ENCODE results near the gene PRRX2. TPM values are rescaled to one million over a fixed set of nuclear protein-coding genes. Genes with fewer than 3 reads are reported as not detected.
A peak's percentile ranks its signal among the peaks of the same experiment; 100 is the strongest.

Gene PRRX2
- polyA plus RNA-seq, 1 donor (not counting 4 experiments of a cell fraction or from before 2014, with no cell fraction given) = not detected

DNA sequence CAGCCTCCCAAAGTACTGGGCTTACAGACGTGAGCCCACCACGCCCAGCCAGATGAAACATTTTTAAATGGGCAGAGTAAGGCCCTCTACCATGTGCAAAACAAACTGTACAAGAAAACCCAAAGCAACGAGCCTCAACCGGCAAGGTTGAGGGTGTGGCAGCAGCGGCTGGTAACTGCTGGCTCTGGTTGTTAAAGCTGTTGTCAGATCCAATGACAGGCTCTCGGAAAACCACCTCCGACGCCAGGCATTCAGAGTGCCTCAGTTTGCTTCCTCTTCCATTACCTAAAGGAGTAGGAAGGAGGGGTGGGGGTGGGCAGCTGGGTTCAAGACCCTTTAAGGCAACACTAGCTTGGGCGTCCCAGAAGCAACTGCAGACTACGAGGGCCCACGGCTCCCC, 21.1 kb upstream of the PRRX2 start:
- DNase-seq (ENCODE audit: low read depth, low spot score) (no peak), FAIRE-seq (peak; percentile 77)
- peak overlapping the region; percentile 45 for H3K4me2 ChIP-seq (ENCODE audit: control insufficient read depth, extremely low read depth, insufficient read depth, low read depth, low read length)
- H3K9ac ChIP-seq (ENCODE audit: control insufficient read depth, extremely low read depth, insufficient read depth, low read length) = no peak overlapping the region
- no peak overlapping the region for H3K27ac ChIP-seq (ENCODE audit: control insufficient read depth, insufficient read depth, low read length)
- peak overlapping the region; percentile 68 for H2AFZ ChIP-seq (ENCODE audit: control insufficient read depth, low read length)
- dilution Hi-C loops (cut with MboI; ENCODE audit: extremely low pct_ligation_motif_present, low sequenced_read_pairs) = no loop called here
- no peaks in the 10 kb centered on the region for H3K9me3 ChIP-seq (ENCODE audit: control insufficient read depth, low read depth, low read length)
- H4K20me1 ChIP-seq (ENCODE audit: control insufficient read depth, extremely low read depth, insufficient read depth, low read length) = peaks cover 14% of the 10 kb centered on the region
- H3K4me1 ChIP-seq (ENCODE audit: control insufficient read depth, extremely low read depth, insufficient read depth, low read length) = peaks cover 30% of the 10 kb centered on the region
- no peaks in the 10 kb centered on the region for H3K27me3 ChIP-seq (ENCODE audit: control insufficient read depth, extremely low read depth, insufficient read depth, low read length)
- no peak for TF ChIP-seq EZH2 (IDR thresholded peaks at IDR 0.05; ENCODE audit: low read length)
- TF ChIP-seq, protein P1, sequence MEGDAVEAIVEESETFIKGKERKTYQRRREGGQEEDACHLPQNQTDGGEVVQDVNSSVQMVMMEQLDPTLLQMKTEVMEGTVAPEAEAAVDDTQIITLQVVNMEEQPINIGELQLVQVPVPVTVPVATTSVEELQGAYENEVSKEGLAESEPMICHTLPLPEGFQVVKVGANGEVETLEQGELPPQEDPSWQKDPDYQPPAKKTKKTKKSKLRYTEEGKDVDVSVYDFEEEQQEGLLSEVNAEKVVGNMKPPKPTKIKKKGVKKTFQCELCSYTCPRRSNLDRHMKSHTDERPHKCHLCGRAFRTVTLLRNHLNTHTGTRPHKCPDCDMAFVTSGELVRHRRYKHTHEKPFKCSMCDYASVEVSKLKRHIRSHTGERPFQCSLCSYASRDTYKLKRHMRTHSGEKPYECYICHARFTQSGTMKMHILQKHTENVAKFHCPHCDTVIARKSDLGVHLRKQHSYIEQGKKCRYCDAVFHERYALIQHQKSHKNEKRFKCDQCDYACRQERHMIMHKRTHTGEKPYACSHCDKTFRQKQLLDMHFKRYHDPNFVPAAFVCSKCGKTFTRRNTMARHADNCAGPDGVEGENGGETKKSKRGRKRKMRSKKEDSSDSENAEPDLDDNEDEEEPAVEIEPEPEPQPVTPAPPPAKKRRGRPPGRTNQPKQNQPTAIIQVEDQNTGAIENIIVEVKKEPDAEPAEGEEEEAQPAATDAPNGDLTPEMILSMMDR (optimal IDR thresholded peaks at IDR 0.05 in 1 of 3, IDR thresholded peaks at IDR 0.05 in 1 of 3, conservative IDR thresholded peaks at IDR 0.05 in 1 of 3; ENCODE audit: extremely low read depth in 1 of 3, insufficient read depth in 2 of 3, low read length in 3 of 3) = no peak
- H3K79me2 ChIP-seq (ENCODE audit: control insufficient read depth, insufficient read depth, low read length) = peaks cover 25% of the 10 kb centered on the region
- H3K9me1 ChIP-seq (ENCODE audit: control insufficient read depth, extremely low read depth, insufficient read depth, low read length) = no peaks in the 10 kb centered on the region
- H3K36me3 ChIP-seq (ENCODE audit: control insufficient read depth in 2 of 2, extremely low read depth in 1 of 2, insufficient read depth in 2 of 2, low read length in 2 of 2) = peaks cover 2 to 6% of the 10 kb centered on the region in 2 experiments
- H3K4me3 ChIP-seq (ENCODE audit: control insufficient read depth in 2 of 3, extremely low read depth in 1 of 3, insufficient read depth in 2 of 3, low read depth in 1 of 3, low read length in 3 of 3) = no peak overlapping the region

DNA sequence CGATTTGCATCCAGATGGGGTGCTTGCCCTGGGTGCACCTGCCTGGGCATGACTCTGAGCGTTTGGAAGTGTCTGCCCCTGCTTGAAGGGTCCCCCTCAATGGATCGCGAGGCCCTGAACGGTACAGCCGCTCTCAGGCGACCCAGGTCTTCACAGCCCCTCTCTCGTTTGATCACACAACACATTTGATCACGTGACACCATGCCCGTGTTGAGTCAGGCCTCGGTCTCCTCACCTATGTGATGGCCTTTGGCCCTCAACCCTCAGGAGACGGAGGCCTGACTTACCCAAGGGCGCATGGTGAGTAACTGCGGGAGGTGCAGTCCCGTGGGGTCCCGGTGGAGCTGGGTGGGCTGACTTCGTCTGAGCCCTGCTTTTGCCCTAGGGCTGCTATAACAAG, 20.5 kb upstream of the PRRX2 start:
- no peak for TF ChIP-seq EZH2 (IDR thresholded peaks at IDR 0.05; ENCODE audit: low read length)
- TF ChIP-seq, protein P1 (optimal IDR thresholded peaks at IDR 0.05 in 1 of 3, IDR thresholded peaks at IDR 0.05 in 1 of 3, conservative IDR thresholded peaks at IDR 0.05 in 1 of 3; ENCODE audit: extremely low read depth in 1 of 3, insufficient read depth in 2 of 3, low read length in 3 of 3) = no peak
- H3K4me1 ChIP-seq (ENCODE audit: control insufficient read depth, extremely low read depth, insufficient read depth, low read length) = peaks cover 25% of the 10 kb centered on the region
- peaks cover 0 to 3% of the 10 kb centered on the region in 2 experiments for H3K36me3 ChIP-seq (ENCODE audit: control insufficient read depth in 2 of 2, extremely low read depth in 1 of 2, insufficient read depth in 2 of 2, low read length in 2 of 2)
- no peaks in the 10 kb centered on the region for H3K27me3 ChIP-seq (ENCODE audit: control insufficient read depth, extremely low read depth, insufficient read depth, low read length)
- dilution Hi-C loops (cut with MboI; ENCODE audit: extremely low pct_ligation_motif_present, low sequenced_read_pairs) = no loop called here
- peaks cover 9% of the 10 kb centered on the region for H4K20me1 ChIP-seq (ENCODE audit: control insufficient read depth, extremely low read depth, insufficient read depth, low read length)
- no peak overlapping the region for H2AFZ ChIP-seq (ENCODE audit: control insufficient read depth, low read length)
- H3K9ac ChIP-seq (ENCODE audit: control insufficient read depth, extremely low read depth, insufficient read depth, low read length) = no peak overlapping the region
- H3K9me3 ChIP-seq (ENCODE audit: control insufficient read depth, low read depth, low read length) = no peaks in the 10 kb centered on the region
- no peak overlapping the region for H3K4me3 ChIP-seq (ENCODE audit: control insufficient read depth in 2 of 3, extremely low read depth in 1 of 3, insufficient read depth in 2 of 3, low read depth in 1 of 3, low read length in 3 of 3)
- peaks cover 19% of the 10 kb centered on the region for H3K79me2 ChIP-seq (ENCODE audit: control insufficient read depth, insufficient read depth, low read length)
- peak overlapping the region; percentile 45 for H3K4me2 ChIP-seq (ENCODE audit: control insufficient read depth, extremely low read depth, insufficient read depth, low read depth, low read length)
- H3K27ac ChIP-seq (ENCODE audit: control insufficient read depth, insufficient read depth, low read length) = no peak overlapping the region
- H3K9me1 ChIP-seq (ENCODE audit: control insufficient read depth, extremely low read depth, insufficient read depth, low read length) = no peaks in the 10 kb centered on the region
- no peak for DNase-seq (ENCODE audit: low read depth, low spot score)
- no peak for FAIRE-seq
